Measurements from ENCODE around the gene C2CD2L.

GRCh38 chr11:119147604-119148333 lies 40.6 kb downstream of the C2CD2L start:
- TF ChIP-seq, protein P1, sequence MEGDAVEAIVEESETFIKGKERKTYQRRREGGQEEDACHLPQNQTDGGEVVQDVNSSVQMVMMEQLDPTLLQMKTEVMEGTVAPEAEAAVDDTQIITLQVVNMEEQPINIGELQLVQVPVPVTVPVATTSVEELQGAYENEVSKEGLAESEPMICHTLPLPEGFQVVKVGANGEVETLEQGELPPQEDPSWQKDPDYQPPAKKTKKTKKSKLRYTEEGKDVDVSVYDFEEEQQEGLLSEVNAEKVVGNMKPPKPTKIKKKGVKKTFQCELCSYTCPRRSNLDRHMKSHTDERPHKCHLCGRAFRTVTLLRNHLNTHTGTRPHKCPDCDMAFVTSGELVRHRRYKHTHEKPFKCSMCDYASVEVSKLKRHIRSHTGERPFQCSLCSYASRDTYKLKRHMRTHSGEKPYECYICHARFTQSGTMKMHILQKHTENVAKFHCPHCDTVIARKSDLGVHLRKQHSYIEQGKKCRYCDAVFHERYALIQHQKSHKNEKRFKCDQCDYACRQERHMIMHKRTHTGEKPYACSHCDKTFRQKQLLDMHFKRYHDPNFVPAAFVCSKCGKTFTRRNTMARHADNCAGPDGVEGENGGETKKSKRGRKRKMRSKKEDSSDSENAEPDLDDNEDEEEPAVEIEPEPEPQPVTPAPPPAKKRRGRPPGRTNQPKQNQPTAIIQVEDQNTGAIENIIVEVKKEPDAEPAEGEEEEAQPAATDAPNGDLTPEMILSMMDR (conservative IDR thresholded peaks at IDR 0.05; ENCODE audit: low read length): no peak
- TF ChIP-seq EZH2phosphoT487 (IDR thresholded peaks at IDR 0.05; ENCODE audit: borderline replicate concordance): no peak

Data from Loucy (cell line).